H9 (cell line): ENCODE data around the gene KCNJ14. TPM values are rescaled to one million over a fixed set of nuclear protein-coding genes. Genes with fewer than 3 reads are reported as not detected.

Experiments used
- DNase-seq: peaks from one replicate; pipeline ENCODE4 v3.0.0-alpha.2; 2017
- H2AFZ ChIP-seq: one replicate; pipeline ENCODE4 v1.6.1; 2013; ENCODE audit warnings: mild to moderate bottlenecking, low read length, control low read depth, moderate library complexity
- H2AK5ac ChIP-seq: 2 replicates; pipeline ENCODE4 v1.6.1; 2013; ENCODE audit warnings: low read length, control low read depth, mixed read lengths; ENCODE audit not compliant: insufficient read length
- H2BK120ac ChIP-seq: one replicate; pipeline ENCODE4 v1.6.1; 2013; ENCODE audit warnings: low read depth, mild to moderate bottlenecking, low read length, control low read depth, inconsistent platforms; ENCODE audit not compliant: poor library complexity, severe bottlenecking
- H2BK12ac ChIP-seq: 2 replicates; pipeline ENCODE4 v1.6.1; 2013; ENCODE audit warnings: low read length, control low read depth, mixed read lengths, low read depth; ENCODE audit not compliant: insufficient read length
- H2BK15ac ChIP-seq: 2 replicates; pipeline ENCODE4 v1.6.1; 2013; ENCODE audit warnings: low read depth, low read length, control low read depth
- H2BK20ac ChIP-seq: one replicate; pipeline ENCODE4 v1.6.1; 2013; ENCODE audit warnings: low read depth, mild to moderate bottlenecking, low read length, control low read depth, inconsistent platforms; ENCODE audit not compliant: poor library complexity, severe bottlenecking
- H2BK5ac ChIP-seq: 2 replicates; pipeline ENCODE4 v1.6.1; 2013; ENCODE audit warnings: low read length, control low read depth, mixed read lengths; ENCODE audit not compliant: insufficient read length
- H3K14ac ChIP-seq: 2 replicates; pipeline ENCODE4 v1.6.1; 2013; ENCODE audit warnings: low read length, control low read depth; ENCODE audit not compliant: insufficient read depth
- H3K18ac ChIP-seq: 2 replicates; pipeline ENCODE4 v1.6.1; 2013; ENCODE audit warnings: low read depth, mild to moderate bottlenecking, mixed read lengths, low read length, control low read depth; ENCODE audit not compliant: insufficient read length
- H3K23ac ChIP-seq: 2 replicates; pipeline ENCODE4 v1.6.1; 2013; ENCODE audit warnings: low read length, control low read depth, mixed read lengths, low read depth; ENCODE audit not compliant: insufficient read length
- H3K23me2 ChIP-seq: 2 replicates; pipeline ENCODE4 v1.6.1; 2013; ENCODE audit warnings: low read depth, mild to moderate bottlenecking, mixed read lengths, low read length, control low read depth; ENCODE audit not compliant: insufficient read length, poor library complexity, severe bottlenecking
- H3K27ac ChIP-seq: 2 replicates; pipeline ENCODE4 v1.5.1; 2013; ENCODE audit warnings: low read length, control low read depth, mixed read lengths, low read depth; ENCODE audit not compliant: insufficient read length
- H3K27me3 ChIP-seq: 2 replicates; pipeline ENCODE4 v1.6.1; 2013; ENCODE audit warnings: low read length, control low read depth, inconsistent platforms; ENCODE audit not compliant: insufficient read depth
- H3K4ac ChIP-seq: 2 replicates; pipeline ENCODE4 v1.6.1; 2013; ENCODE audit warnings: low read depth, mild to moderate bottlenecking, control low read depth, inconsistent platforms, low read length, moderate library complexity
- H3K4me1 ChIP-seq: 2 replicates; pipeline ENCODE4 v1.6.1; 2013; ENCODE audit warnings: low read length, control low read depth, inconsistent platforms; ENCODE audit not compliant: insufficient read depth
- H3K4me2 ChIP-seq: 2 replicates; pipeline ENCODE4 v1.6.1; 2013; ENCODE audit warnings: low read length, control low read depth, mixed read lengths; ENCODE audit not compliant: insufficient read length, insufficient read depth
- H3K56ac ChIP-seq: 2 replicates; pipeline ENCODE4 v1.6.1; 2013; ENCODE audit warnings: low read depth, mild to moderate bottlenecking, mixed read lengths, low read length, control low read depth; ENCODE audit not compliant: insufficient read length
- H3K79me1 ChIP-seq: 2 replicates; pipeline ENCODE4 v1.6.1; 2013; ENCODE audit warnings: low read depth, mild to moderate bottlenecking, moderate library complexity, low read length, control low read depth, inconsistent platforms; ENCODE audit not compliant: insufficient read depth, poor library complexity, severe bottlenecking
- H3K79me2 ChIP-seq: 2 replicates; pipeline ENCODE4 v1.6.1; 2013; ENCODE audit warnings: low read length, control low read depth, inconsistent platforms; ENCODE audit not compliant: insufficient read depth
- H3K9ac ChIP-seq: 2 replicates; pipeline ENCODE4 v1.6.1; 2013; ENCODE audit warnings: low read length, control low read depth, mixed read lengths; ENCODE audit not compliant: insufficient read length; ENCODE audit errors: extremely low read depth
- H3K9me3 ChIP-seq: one replicate; pipeline ENCODE4 v1.6.1; 2013; ENCODE audit warnings: low read depth, low read length, inconsistent platforms; ENCODE audit not compliant: control insufficient read depth
- H3T11ph ChIP-seq: one replicate; pipeline ENCODE4 v1.6.1; 2013; ENCODE audit warnings: mild to moderate bottlenecking, low read length, control low read depth, inconsistent platforms
- H4K20me1 ChIP-seq: one replicate; pipeline ENCODE4 v1.6.1; 2013; ENCODE audit not compliant: control insufficient read depth, insufficient read length, insufficient read depth
- H4K5ac ChIP-seq: 2 replicates; pipeline ENCODE4 v1.6.1; 2013; ENCODE audit warnings: low read depth, mild to moderate bottlenecking, mixed read lengths, low read length, control low read depth; ENCODE audit not compliant: insufficient read length
- H4K8ac ChIP-seq: replicated peaks from 2 replicates; pipeline ENCODE4 v1.6.1; 2013; ENCODE audit warnings: low read length, control low read depth, mixed read lengths, low read depth; ENCODE audit not compliant: insufficient read length
- H4K91ac ChIP-seq: 2 replicates; pipeline ENCODE4 v1.6.1; 2013; ENCODE audit warnings: low read depth, mild to moderate bottlenecking, moderate library complexity, mixed read lengths, low read length, control low read depth; ENCODE audit not compliant: insufficient read length
- H3K27ac Mint-ChIP-seq, 3 experiments: 2 replicates in 2 of 3; 3 replicates in 1 of 3; pipeline ENCODE4 v1.8.0; 2020 to 2021; ENCODE audit warnings: mixed read lengths in 3 of 3, mild to moderate bottlenecking in 1 of 3, moderate library complexity in 1 of 3
- H3K27me3 Mint-ChIP-seq: 2 replicates; pipeline ENCODE4 v1.8.0; 2021; ENCODE audit warnings: low read depth, mild to moderate bottlenecking, moderate library complexity, mixed read lengths
- H3K36me3 Mint-ChIP-seq, 3 experiments: 2 replicates in 2 of 3; 3 replicates in 1 of 3; pipeline ENCODE4 v1.8.0; 2020 to 2021; ENCODE audit warnings: low read depth in 3 of 3, mixed read lengths in 3 of 3; ENCODE audit not compliant: insufficient read depth in 1 of 3
- H3K4me1 Mint-ChIP-seq, 2 experiments: 2 replicates each; pipeline ENCODE4 v1.8.0; 2020; ENCODE audit warnings: mixed read lengths in 2 of 2
- H3K4me3 Mint-ChIP-seq, 2 experiments: 2 replicates in 1 of 2; 3 replicates in 1 of 2; pipeline ENCODE4 v1.8.0; 2020 to 2021; ENCODE audit warnings: mild to moderate bottlenecking in 2 of 2, mixed read lengths in 2 of 2, moderate library complexity in 1 of 2
- H3K9me3 Mint-ChIP-seq, 2 experiments: 2 replicates in 1 of 2; 3 replicates in 1 of 2; pipeline ENCODE4 v1.8.0; 2020; ENCODE audit warnings: mild to moderate bottlenecking in 2 of 2, mixed read lengths in 2 of 2, moderate library complexity in 1 of 2
- WGBS: extraction: QIAGEN DNeasy Blood & Tissue Kit; methylation state at CpG from one replicate; pipeline ENCODE4 v1.1.7; 2013; ENCODE audit warnings: missing lambda C conversion rate, low lambda C conversion rate, mixed read lengths; ENCODE audit not compliant: insufficient read length; ENCODE audit errors: extremely low coverage; 5-methylcytosine and 5-hydroxymethylcytosine counted together
- total RNA-seq: library from RNA; stranded (reverse); gene quantifications from 2 replicates; pipeline ENCODE4 v1.2.1, GENCODE V29; 2021
- TF ChIP-seq, protein P1 (sequence below): fragments of 200-600 bp; sonication (generic); conservative IDR thresholded peaks from 3 replicates; pipeline ENCODE4 v1.8.0; 2021; ENCODE audit warnings: antibody characterized with exemption, mild to moderate bottlenecking

KCNJ14 gene
- total RNA-seq, 1 experiment from 2014 or later, result 1.2 TPM

GRCh38 chr19:48499316-48500090 is 44.1 kb downstream of the KCNJ14 start:
- no peaks in the 10 kb centered on the region; a peak in 1 of 5 replicates for H3K9me3 Mint-ChIP-seq
- H3K27ac Mint-ChIP-seq, result no peak overlapping the region
- no peaks in the 10 kb centered on the region for H3K79me1 ChIP-seq
- H3K18ac ChIP-seq, result no peak overlapping the region
- H3K4ac ChIP-seq, result no peak overlapping the region
- H3K14ac ChIP-seq, result no peak overlapping the region
- H3K27me3 Mint-ChIP-seq, result peaks cover 11% of the 10 kb centered on the region
- WGBS, result no CpG with 5 or more reads among the region's 44 CpGs
- peaks cover 11 to 31% of the 10 kb centered on the region in 2 experiments for H3K4me1 Mint-ChIP-seq
- no peak overlapping the region for H2BK20ac ChIP-seq
- H4K20me1 ChIP-seq, result no peaks in the 10 kb centered on the region
- no peak overlapping the region for H3K9ac ChIP-seq
- H3K9me3 ChIP-seq, result no peaks in the 10 kb centered on the region
- H4K8ac ChIP-seq, result no peak overlapping the region
- H3K23ac ChIP-seq, result no peak overlapping the region
- H3K56ac ChIP-seq, result no peak overlapping the region
- no peaks in the 10 kb centered on the region for H3K27me3 ChIP-seq
- H3K27ac ChIP-seq, result no peak overlapping the region
- no peak for DNase-seq
- H2BK5ac ChIP-seq, result no peak overlapping the region
- no peaks in the 10 kb centered on the region for H3K79me2 ChIP-seq
- peak overlapping the region in 1 of 2 experiments; percentile 48; a peak in 1 of 5 replicates for H3K4me3 Mint-ChIP-seq
- TF ChIP-seq, protein P1, sequence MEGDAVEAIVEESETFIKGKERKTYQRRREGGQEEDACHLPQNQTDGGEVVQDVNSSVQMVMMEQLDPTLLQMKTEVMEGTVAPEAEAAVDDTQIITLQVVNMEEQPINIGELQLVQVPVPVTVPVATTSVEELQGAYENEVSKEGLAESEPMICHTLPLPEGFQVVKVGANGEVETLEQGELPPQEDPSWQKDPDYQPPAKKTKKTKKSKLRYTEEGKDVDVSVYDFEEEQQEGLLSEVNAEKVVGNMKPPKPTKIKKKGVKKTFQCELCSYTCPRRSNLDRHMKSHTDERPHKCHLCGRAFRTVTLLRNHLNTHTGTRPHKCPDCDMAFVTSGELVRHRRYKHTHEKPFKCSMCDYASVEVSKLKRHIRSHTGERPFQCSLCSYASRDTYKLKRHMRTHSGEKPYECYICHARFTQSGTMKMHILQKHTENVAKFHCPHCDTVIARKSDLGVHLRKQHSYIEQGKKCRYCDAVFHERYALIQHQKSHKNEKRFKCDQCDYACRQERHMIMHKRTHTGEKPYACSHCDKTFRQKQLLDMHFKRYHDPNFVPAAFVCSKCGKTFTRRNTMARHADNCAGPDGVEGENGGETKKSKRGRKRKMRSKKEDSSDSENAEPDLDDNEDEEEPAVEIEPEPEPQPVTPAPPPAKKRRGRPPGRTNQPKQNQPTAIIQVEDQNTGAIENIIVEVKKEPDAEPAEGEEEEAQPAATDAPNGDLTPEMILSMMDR, result no peak
- H3T11ph ChIP-seq, result no peak overlapping the region
- H3K23me2 ChIP-seq, result peaks cover 12% of the 10 kb centered on the region
- H2BK12ac ChIP-seq, result no peak overlapping the region
- H4K5ac ChIP-seq, result no peak overlapping the region
- peaks cover 0 to 6% (median 5%) of the 10 kb centered on the region in 3 experiments; a peak in 5 of 7 replicates for H3K36me3 Mint-ChIP-seq
- H2AK5ac ChIP-seq, result no peak overlapping the region
- H2BK120ac ChIP-seq, result no peak overlapping the region
- no peak overlapping the region for H3K4me2 ChIP-seq
- H4K91ac ChIP-seq, result no peak overlapping the region
- no peaks in the 10 kb centered on the region for H3K4me1 ChIP-seq
- no peak overlapping the region for H2BK15ac ChIP-seq
- H2AFZ ChIP-seq, result no peak overlapping the region
